Stimulated activated CD8-positive, alpha-beta memory T cell treated with anti-CD3 and anti-CD28 coated beads, Interleukin-7, amount 100 ng/mL, for 1 hour (primary cell): Measurements from ENCODE around the gene THAP7.

Experiments used
- DNase-seq, 2 donors: peaks; one replicate each; pipeline ENCODE4 v3.0.0-alpha.2; 2020; ENCODE audit warnings: low read depth in 2 of 2

The THAP7 gene

GRCh38 chr22:20964090-20964798, 37.7 kb downstream of the THAP7 start:
- no peak for DNase-seq

GRCh38 chr22:20963201-20964052, 38.5 kb downstream of the THAP7 start:
- DNase-seq = no peak

GRCh38 chr22:20962491-20962945, 39.4 kb downstream of the THAP7 start:
- DNase-seq = no peak

GRCh38 chr22:20960609-20961008, 41.3 kb downstream of the THAP7 start:
- no peak for DNase-seq

GRCh38 chr22:20959578-20960461, 42.1 kb downstream of the THAP7 start:
- no peak for DNase-seq

- DNase-seq = no peak
These were observed 44.1 kb downstream of the THAP7 start for GRCh38 chr22:20957683-20958431.

GRCh38 chr22:20957102-20957682, 44.7 kb downstream of the THAP7 start:
- no peak for DNase-seq

- no peak for DNase-seq
These were observed 45.4 kb downstream of the THAP7 start for GRCh38 chr22:20956258-20957101.

GRCh38 chr22:20955548-20955947, 46.4 kb downstream of the THAP7 start:
- DNase-seq = no peak

GRCh38 chr22:20953668-20954500, 48.0 kb downstream of the THAP7 start:
- DNase-seq = no peak

GRCh38 chr22:20953342-20953608, 48.6 kb downstream of the THAP7 start:
- DNase-seq = no peak

- DNase-seq = no peak
These were observed 49.2 kb downstream of the THAP7 start for GRCh38 chr22:20952544-20953341.

- no peak for DNase-seq
These were observed 50.0 kb downstream of the THAP7 start for GRCh38 chr22:20951932-20952380.

GRCh38 chr22:20951151-20951931, 50.6 kb downstream of the THAP7 start:
- no peak for DNase-seq

- no peak for DNase-seq
These were observed 52.2 kb downstream of the THAP7 start for GRCh38 chr22:20949698-20950183.
